Neural cell (in vitro differentiated cells): ENCODE data around the gene TTC39C. TPM values are rescaled to one million over a fixed set of nuclear protein-coding genes. Genes with fewer than 3 reads are reported as not detected.
A peak's percentile ranks its signal among the peaks of the same experiment; 100 is the strongest.

ENCODE experiments used
- H2AFZ ChIP-seq: fragments of 200-600, 300-800 bp; sonication (generic), shearing (Covaris generic); 2 replicates; pipeline ENCODE4 v1.6.0; 2014; ENCODE audit warnings: low read depth, mild to moderate bottlenecking, antibody characterized with exemption, low read length, moderate library complexity
- H3F3A ChIP-seq: fragments of 200-600 bp; shearing (Covaris generic); 2 replicates; pipeline ENCODE4 v1.6.1; 2016; ENCODE audit warnings: mild to moderate bottlenecking, moderate library complexity, mixed read lengths, antibody characterized with exemption, low read length; ENCODE audit not compliant: insufficient read depth, poor library complexity, severe bottlenecking
- H3K27ac ChIP-seq: fragments of 200-600, 300-800 bp; sonication (generic), shearing (Covaris generic); 2 replicates; pipeline ENCODE4 v1.5.1; 2014; ENCODE audit warnings: mild to moderate bottlenecking, low read length, moderate library complexity
- H3K27me3 ChIP-seq: fragments of 300-800, 200-600 bp; sonication (generic), shearing (Covaris generic); 2 replicates; pipeline ENCODE4 v1.6.0; 2014; ENCODE audit warnings: mild to moderate bottlenecking, low read depth, low read length, moderate library complexity; ENCODE audit not compliant: insufficient read depth
- H3K36me3 ChIP-seq: fragments of 300-800, 200-600 bp; sonication (generic), shearing (Covaris generic); 2 replicates; pipeline ENCODE4 v1.5.1; 2014; ENCODE audit warnings: mild to moderate bottlenecking, antibody characterized with exemption, low read length, moderate library complexity; ENCODE audit not compliant: insufficient read depth
- H3K4me2 ChIP-seq: fragments of 300-800, 200-600 bp; sonication (generic), shearing (Covaris generic); 2 replicates; pipeline ENCODE4 v1.6.0; 2014; ENCODE audit warnings: mild to moderate bottlenecking, low read length
- H3K4me3 ChIP-seq: fragments of 300-800, 200-600 bp; sonication (generic), shearing (Covaris generic); 2 replicates; pipeline ENCODE4 v1.5.1; 2014; ENCODE audit warnings: mild to moderate bottlenecking, low read length, moderate library complexity
- H3K79me2 ChIP-seq: fragments of 200-600 bp; shearing (Covaris generic); replicated peaks from 2 replicates; pipeline ENCODE4 v1.6.0; 2014; ENCODE audit warnings: mild to moderate bottlenecking, low read length, moderate library complexity; ENCODE audit not compliant: insufficient read depth
- H3K9ac ChIP-seq: fragments of 300-800, 200-600 bp; sonication (generic), shearing (Covaris generic); 2 replicates; pipeline ENCODE4 v1.6.1; 2016; ENCODE audit warnings: mild to moderate bottlenecking, low read length, mixed read lengths
- H3K9me2 ChIP-seq: fragments of 200-600 bp; shearing (Covaris generic); 2 replicates; pipeline ENCODE4 v1.6.1; 2016; ENCODE audit warnings: mild to moderate bottlenecking, low read length, mixed read lengths; ENCODE audit not compliant: insufficient read depth
- H3K9me3 ChIP-seq: fragments of 200-600, 300-800 bp; sonication (generic), shearing (Covaris generic); 2 replicates; pipeline ENCODE4 v1.6.1; 2016; ENCODE audit warnings: mild to moderate bottlenecking, mixed run types, low read length, moderate library complexity, mixed read lengths
- H4K20me1 ChIP-seq: fragments of 200-600 bp; shearing (Covaris generic); 2 replicates; pipeline ENCODE4 v1.6.1; 2016; ENCODE audit warnings: mild to moderate bottlenecking, mixed run types; ENCODE audit not compliant: insufficient read depth
- CTCF ChIP-seq: fragments of 450-650 bp; IDR thresholded peaks from 2 replicates; pipeline ENCODE4 v1.5.1; 2014; ENCODE audit warnings: antibody characterized with exemption, mild to moderate bottlenecking, moderate library complexity; ENCODE audit not compliant: poor library complexity, severe bottlenecking
- EP300 ChIP-seq: fragments of 450-650 bp; conservative IDR thresholded peaks from 2 replicates; pipeline ENCODE4 v1.6.1; 2014; ENCODE audit warnings: antibody characterized with exemption, mild to moderate bottlenecking, moderate library complexity; ENCODE audit not compliant: poor library complexity, severe bottlenecking
- EZH2 ChIP-seq: fragments of 200-600, 300-800 bp; shearing (Covaris generic), sonication (generic); IDR thresholded peaks from 2 replicates; pipeline ENCODE4 v1.6.1; 2014; ENCODE audit warnings: antibody characterized with exemption, low read length, borderline replicate concordance, mild to moderate bottlenecking; ENCODE audit not compliant: insufficient read depth, poor library complexity, severe bottlenecking
- MXI1 ChIP-seq: fragments of 450-650 bp; conservative IDR thresholded peaks from 2 replicates; pipeline ENCODE4 v1.6.1; 2014; ENCODE audit warnings: antibody characterized with exemption, mild to moderate bottlenecking; ENCODE audit not compliant: poor library complexity, severe bottlenecking
- POLR2AphosphoS5 ChIP-seq: IDR thresholded peaks from 2 replicates; pipeline ENCODE4 v1.6.1; 2012
- RAD21 ChIP-seq: fragments of 450-650 bp; conservative IDR thresholded peaks from 2 replicates; pipeline ENCODE4 v1.6.1; 2014; ENCODE audit warnings: antibody characterized with exemption, mild to moderate bottlenecking, moderate library complexity
- SMC3 ChIP-seq: fragments of 450-650 bp; conservative IDR thresholded peaks from 2 replicates; pipeline ENCODE4 v1.6.1; 2014; ENCODE audit warnings: antibody characterized with exemption, mild to moderate bottlenecking, moderate library complexity; ENCODE audit not compliant: poor library complexity
- TAF1 ChIP-seq: IDR thresholded peaks from 2 replicates; pipeline ENCODE4 v1.6.1; 2012; ENCODE audit warnings: low read depth
- polyA plus RNA-seq: library from polyadenylated mRNA; depleted of rRNA; stranded (reverse); fragments of >200 nt; gene quantifications from 2 replicates; pipeline ENCODE4 v1.2.3, GENCODE V29; 2014
- TF ChIP-seq, protein P1 (sequence below): IDR thresholded peaks from 2 replicates; pipeline ENCODE4 v1.6.1; 2012; ENCODE audit warnings: borderline replicate concordance

TTC39C gene
- polyA plus RNA-seq, 1 donor from 2014 or later, result 19.9 TPM

DNA sequence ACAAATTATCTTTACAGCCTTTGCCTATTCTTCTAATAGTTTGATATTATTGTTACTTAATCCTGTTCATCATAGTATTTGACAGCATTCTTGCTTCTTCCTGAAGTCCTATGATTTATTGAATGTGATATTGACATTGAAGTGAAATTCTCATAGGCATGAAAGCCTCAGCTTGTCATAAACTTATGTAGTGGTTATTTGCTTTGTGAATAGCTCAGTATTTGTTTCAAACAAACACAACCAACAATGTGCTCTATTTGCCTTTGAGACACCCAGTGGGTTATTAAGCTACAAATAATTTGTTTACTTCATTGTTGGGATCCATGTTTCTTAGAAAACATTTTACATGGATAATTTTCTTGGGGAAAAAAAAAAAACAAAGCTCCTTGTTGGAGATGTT, 57.2 kb downstream of the TTC39C start:
- no peak for TF ChIP-seq RAD21
- no peak for TF ChIP-seq POLR2AphosphoS5
- TF ChIP-seq CTCF, result no peak
- no peak for TF ChIP-seq MXI1
- no peak for TF ChIP-seq TAF1
- TF ChIP-seq EZH2, result no peak
- TF ChIP-seq SMC3, result no peak
- TF ChIP-seq EP300, result no peak
- TF ChIP-seq, protein P1, sequence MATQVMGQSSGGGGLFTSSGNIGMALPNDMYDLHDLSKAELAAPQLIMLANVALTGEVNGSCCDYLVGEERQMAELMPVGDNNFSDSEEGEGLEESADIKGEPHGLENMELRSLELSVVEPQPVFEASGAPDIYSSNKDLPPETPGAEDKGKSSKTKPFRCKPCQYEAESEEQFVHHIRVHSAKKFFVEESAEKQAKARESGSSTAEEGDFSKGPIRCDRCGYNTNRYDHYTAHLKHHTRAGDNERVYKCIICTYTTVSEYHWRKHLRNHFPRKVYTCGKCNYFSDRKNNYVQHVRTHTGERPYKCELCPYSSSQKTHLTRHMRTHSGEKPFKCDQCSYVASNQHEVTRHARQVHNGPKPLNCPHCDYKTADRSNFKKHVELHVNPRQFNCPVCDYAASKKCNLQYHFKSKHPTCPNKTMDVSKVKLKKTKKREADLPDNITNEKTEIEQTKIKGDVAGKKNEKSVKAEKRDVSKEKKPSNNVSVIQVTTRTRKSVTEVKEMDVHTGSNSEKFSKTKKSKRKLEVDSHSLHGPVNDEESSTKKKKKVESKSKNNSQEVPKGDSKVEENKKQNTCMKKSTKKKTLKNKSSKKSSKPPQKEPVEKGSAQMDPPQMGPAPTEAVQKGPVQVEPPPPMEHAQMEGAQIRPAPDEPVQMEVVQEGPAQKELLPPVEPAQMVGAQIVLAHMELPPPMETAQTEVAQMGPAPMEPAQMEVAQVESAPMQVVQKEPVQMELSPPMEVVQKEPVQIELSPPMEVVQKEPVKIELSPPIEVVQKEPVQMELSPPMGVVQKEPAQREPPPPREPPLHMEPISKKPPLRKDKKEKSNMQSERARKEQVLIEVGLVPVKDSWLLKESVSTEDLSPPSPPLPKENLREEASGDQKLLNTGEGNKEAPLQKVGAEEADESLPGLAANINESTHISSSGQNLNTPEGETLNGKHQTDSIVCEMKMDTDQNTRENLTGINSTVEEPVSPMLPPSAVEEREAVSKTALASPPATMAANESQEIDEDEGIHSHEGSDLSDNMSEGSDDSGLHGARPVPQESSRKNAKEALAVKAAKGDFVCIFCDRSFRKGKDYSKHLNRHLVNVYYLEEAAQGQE, result no peak
- H4K20me1 ChIP-seq, result no peaks in the 10 kb centered on the region
- no peak overlapping the region for H3K27ac ChIP-seq
- no peak overlapping the region for H3K4me3 ChIP-seq
- H3K36me3 ChIP-seq, result no peaks in the 10 kb centered on the region
- H3K9me3 ChIP-seq, result no peaks in the 10 kb centered on the region
- H3K27me3 ChIP-seq, result no peaks in the 10 kb centered on the region
- no peaks in the 10 kb centered on the region for H3F3A ChIP-seq
- H2AFZ ChIP-seq, result no peak overlapping the region
- no peak overlapping the region for H3K9ac ChIP-seq
- H3K4me2 ChIP-seq, result no peak overlapping the region
- H3K9me2 ChIP-seq, result no peaks in the 10 kb centered on the region
- H3K79me2 ChIP-seq, result no peaks in the 10 kb centered on the region

DNA sequence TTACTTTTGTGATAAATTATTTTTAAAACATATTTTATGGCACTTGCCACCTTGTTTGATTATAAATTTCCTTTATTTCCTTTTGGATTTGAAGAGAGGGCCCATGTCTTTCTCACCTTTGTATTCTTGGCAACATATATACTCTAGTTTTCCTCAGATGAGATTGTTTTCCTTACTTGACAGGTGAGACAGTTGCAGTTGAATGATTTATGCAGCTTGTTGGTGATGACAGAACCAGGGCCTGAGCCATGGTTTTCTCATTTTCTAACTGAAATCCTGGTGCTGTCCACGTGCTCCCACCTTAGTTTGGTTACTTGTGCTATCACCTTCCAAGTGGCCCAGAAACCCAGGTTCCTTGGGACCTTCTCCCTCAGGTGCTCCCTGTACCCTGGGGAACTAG, 58.2 kb downstream of the TTC39C start:
- H3K9ac ChIP-seq, result no peak overlapping the region
- no peak overlapping the region for H2AFZ ChIP-seq

More for the DNA sequence above, 58.2 kb downstream of the TTC39C start:
- Histone ChIP-seq H3K9me2 (no peaks in the 10 kb centered on the region), H3K79me2 (no peaks in the 10 kb centered on the region), H3F3A (no peaks in the 10 kb centered on the region), H3K27me3 (no peaks in the 10 kb centered on the region), H3K9me3 (no peaks in the 10 kb centered on the region), H3K4me2 (no peak overlapping the region), H4K20me1 (no peaks in the 10 kb centered on the region), H3K36me3 (no peaks in the 10 kb centered on the region), H3K4me3 (no peak overlapping the region), H3K27ac (no peak overlapping the region)
- peak; percentile 52 for TF ChIP-seq EP300
- TF ChIP-seq, protein P1, result no peak
